GM23338 (cell line): ENCODE data around the gene KRT31. TPM values are rescaled to one million over a fixed set of nuclear protein-coding genes. Genes with fewer than 3 reads are reported as not detected.

Experiments
- ATAC-seq: fragments of 200-7000 bp; cut with Tn5 transposase; 3 replicates; pipeline ENCODE4 v1.9.1; 2020
- DNase-seq: peaks from one replicate; pipeline ENCODE4 v3.0.0-alpha.2; 2015; ENCODE audit warnings: low spot score
- H2AFZ ChIP-seq: fragments of 200-600 bp; sonication (generic); 2 replicates; pipeline ENCODE4 v1.8.0; 2016; ENCODE audit warnings: antibody characterized with exemption, mild to moderate bottlenecking, moderate library complexity
- H3F3A ChIP-seq: fragments of 200-600 bp; sonication (generic); replicated peaks from 2 replicates; pipeline ENCODE4 v1.8.0; 2017; ENCODE audit warnings: antibody characterized with exemption, mixed run types, low read depth
- H3K27ac ChIP-seq: fragments of 200-600 bp; sonication (generic); 2 replicates; pipeline ENCODE4 v1.6.1; 2016; ENCODE audit warnings: low read depth
- H3K27me3 ChIP-seq: fragments of 200-600 bp; sonication (generic); 2 replicates; pipeline ENCODE4 v1.8.0; 2016; ENCODE audit warnings: mild to moderate bottlenecking, mixed run types, moderate library complexity; ENCODE audit not compliant: insufficient read depth
- H3K36me3 ChIP-seq: fragments of 200-600 bp; sonication (generic); 2 replicates; pipeline ENCODE4 v1.8.0; 2016; ENCODE audit warnings: mild to moderate bottlenecking; ENCODE audit not compliant: insufficient read depth
- H3K4me1 ChIP-seq: fragments of 200-600 bp; sonication (generic); 2 replicates; pipeline ENCODE4 v1.8.0; 2016; ENCODE audit warnings: mild to moderate bottlenecking, moderate library complexity; ENCODE audit not compliant: insufficient read depth
- H3K4me2 ChIP-seq: fragments of 200-600 bp; sonication (generic); 2 replicates; pipeline ENCODE4 v1.7.1; 2017; ENCODE audit warnings: mixed run types
- H3K4me3 ChIP-seq: fragments of 200-600 bp; sonication (generic); 2 replicates; pipeline ENCODE4 v1.6.1; 2016; ENCODE audit warnings: mixed run types
- H3K79me2 ChIP-seq: fragments of 200-600 bp; sonication (generic); replicated peaks from 2 replicates; pipeline ENCODE4 v1.8.0; 2017; ENCODE audit warnings: mild to moderate bottlenecking; ENCODE audit not compliant: insufficient read depth
- H3K9me2 ChIP-seq: fragments of 200-600 bp; sonication (generic); 2 replicates; pipeline ENCODE4 v1.8.0; 2017; ENCODE audit not compliant: insufficient read depth
- H4K20me1 ChIP-seq: fragments of 200-600 bp; sonication (generic); replicated peaks from 2 replicates; pipeline ENCODE4 v1.8.0; 2017; ENCODE audit warnings: mild to moderate bottlenecking; ENCODE audit not compliant: insufficient read depth
- H3K27ac Mint-ChIP-seq: 2 replicates; pipeline ENCODE4 v1.8.0; 2020; ENCODE audit warnings: inconsistent platforms, mild to moderate bottlenecking, moderate library complexity, mixed read lengths
- H3K27me3 Mint-ChIP-seq: 3 replicates; pipeline ENCODE4 v1.8.0; 2022; ENCODE audit warnings: low read depth, mild to moderate bottlenecking, moderate library complexity, mixed read lengths, inconsistent platforms; ENCODE audit not compliant: insufficient read depth, poor library complexity
- H3K36me3 Mint-ChIP-seq: 3 replicates; pipeline ENCODE4 v1.8.0; 2021; ENCODE audit warnings: low read depth, mild to moderate bottlenecking, inconsistent platforms, moderate library complexity, mixed read lengths
- H3K4me1 Mint-ChIP-seq: 3 replicates; pipeline ENCODE4 v1.8.0; 2020; ENCODE audit warnings: mild to moderate bottlenecking, inconsistent platforms, mixed read lengths
- H3K4me3 Mint-ChIP-seq: 3 replicates; pipeline ENCODE4 v1.8.0; 2021; ENCODE audit warnings: moderate library complexity, mild to moderate bottlenecking, inconsistent platforms, mixed read lengths
- H3K9me3 Mint-ChIP-seq: 3 replicates; pipeline ENCODE4 v1.8.0; 2020; ENCODE audit warnings: moderate library complexity, mild to moderate bottlenecking, inconsistent platforms, mixed read lengths
- CREB1 ChIP-seq: fragments of 250-450 bp; sonication (Bioruptor Pico); IDR thresholded peaks from 2 replicates; pipeline ENCODE4 v1.5.0; 2020; ENCODE audit warnings: low read depth, mild to moderate bottlenecking, moderate library complexity
- EZH2 ChIP-seq: fragments of 200-600 bp; sonication (generic); IDR thresholded peaks from one replicate; pipeline ENCODE4 v1.8.0; 2017; ENCODE audit warnings: antibody characterized with exemption, mild to moderate bottlenecking, low read depth; ENCODE audit not compliant: unreplicated experiment
- EZH2phosphoT487 ChIP-seq: fragments of 200-600 bp; sonication (generic); IDR thresholded peaks from one replicate; pipeline ENCODE4 v1.8.1; 2018; ENCODE audit warnings: antibody characterized with exemption; ENCODE audit not compliant: unreplicated experiment
- JUNB ChIP-seq: IDR thresholded peaks from one replicate; pipeline ENCODE4 v1.6.1; 2016; ENCODE audit warnings: antibody characterized with exemption; ENCODE audit not compliant: unreplicated experiment
- NANOG ChIP-seq: IDR thresholded peaks from 2 replicates; pipeline ENCODE4 v1.6.1; 2016; ENCODE audit warnings: antibody characterized with exemption, borderline replicate concordance
- POLR2AphosphoS5 ChIP-seq: IDR thresholded peaks from 2 replicates; pipeline ENCODE4 v1.6.1; 2016; ENCODE audit warnings: antibody characterized with exemption, low read depth
- STAT1 ChIP-seq: IDR thresholded peaks from one replicate; pipeline ENCODE4 v1.6.1; 2016; ENCODE audit warnings: antibody characterized with exemption; ENCODE audit not compliant: unreplicated experiment
- ZNF114 ChIP-seq: fragments of 250-450 bp; sonication (Bioruptor Pico); IDR thresholded peaks from 2 replicates; pipeline ENCODE4 v1.5.0; 2020; ENCODE audit warnings: mild to moderate bottlenecking, moderate library complexity
- ZNF331 ChIP-seq: fragments of 250-450 bp; sonication (Bioruptor Pico); IDR thresholded peaks from 2 replicates; pipeline ENCODE4 v1.5.0; 2020; ENCODE audit warnings: low read depth, mild to moderate bottlenecking, moderate library complexity
- ZNF462 ChIP-seq: fragments of 250-450 bp; sonication (Bioruptor Pico); IDR thresholded peaks from 2 replicates; pipeline ENCODE4 v1.5.0; 2020; ENCODE audit warnings: mild to moderate bottlenecking, moderate library complexity
- polyA plus RNA-seq: library from polyadenylated mRNA; unstranded; fragments of >200 nt; fragmentation: Nextera tagmentation; extraction: Ambion mirVana; gene quantifications from 2 replicates; pipeline ENCODE4 v1.2.1, GENCODE V29; 2016
- total RNA-seq: library from RNA; depleted of rRNA; stranded (reverse); fragments of >200 nt; shearing (Covaris generic); gene quantifications from 2 replicates; pipeline ENCODE4 v1.2.3, GENCODE V29; 2014
- TF ChIP-seq, protein P1 (sequence below): IDR thresholded peaks from one replicate; pipeline ENCODE4 v1.6.1; 2018; ENCODE audit warnings: antibody characterized with exemption; ENCODE audit not compliant: unreplicated experiment
- TF ChIP-seq, protein P2 (sequence below), 2 experiments: fragments of 200-600 bp in 1 of 2; sonication (generic) in 1 of 2; conservative IDR thresholded peaks; 2 replicates each; pipeline versions ENCODE4 v1.5.1 to v1.6.1; 2016 to 2017; ENCODE audit warnings: antibody characterized with exemption in 2 of 2, low read depth in 2 of 2, mild to moderate bottlenecking in 2 of 2, moderate library complexity in 1 of 2
- TF ChIP-seq, protein P3 (sequence below): IDR thresholded peaks from 2 replicates; pipeline ENCODE4 v1.6.1; 2016; ENCODE audit warnings: antibody characterized with exemption

KRT31 gene
- total and polyA plus RNA-seq, 2 experiments from 2014 or later, result not detected

DNA sequence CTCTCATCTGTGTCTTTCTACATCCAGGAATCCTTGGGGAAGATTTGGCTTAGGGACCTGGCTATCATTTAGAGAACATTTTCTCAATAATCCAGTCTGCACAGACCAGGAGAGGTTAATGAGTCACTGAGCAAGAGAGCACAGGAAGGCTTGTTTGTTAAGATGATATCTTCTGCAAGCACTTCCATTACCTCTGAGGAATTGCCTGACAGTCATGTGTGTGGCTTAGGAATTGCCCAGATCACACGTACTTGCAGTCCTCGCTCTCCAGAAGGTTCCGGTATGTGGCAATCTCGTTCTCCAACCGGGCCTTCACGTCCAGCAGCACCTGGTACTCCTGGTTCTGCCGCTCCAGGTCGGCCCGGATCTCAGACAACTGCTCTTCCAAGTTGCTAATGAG lies 23.7 kb upstream of the KRT31 start:
- Mint-ChIP-seq H3K27ac (no peak overlapping the region), H3K36me3 (no peaks in the 10 kb centered on the region), H3K4me1 (peaks cover 8% of the 10 kb centered on the region), H3K27me3 (peaks cover 1% of the 10 kb centered on the region), H3K4me3 (no peak overlapping the region), H3K9me3 (no peaks in the 10 kb centered on the region)
- TF ChIP-seq ZNF462 (CRISPR knock-in tag) (no peak), ZNF114 (CRISPR knock-in tag) (no peak), STAT1 (no peak), EZH2phosphoT487 (no peak), EZH2 (no peak), ZNF331 (CRISPR knock-in tag) (no peak), NANOG (no peak), CREB1 (CRISPR knock-in tag) (no peak), POLR2AphosphoS5 (no peak), JUNB (no peak)
- TF ChIP-seq, protein P1, sequence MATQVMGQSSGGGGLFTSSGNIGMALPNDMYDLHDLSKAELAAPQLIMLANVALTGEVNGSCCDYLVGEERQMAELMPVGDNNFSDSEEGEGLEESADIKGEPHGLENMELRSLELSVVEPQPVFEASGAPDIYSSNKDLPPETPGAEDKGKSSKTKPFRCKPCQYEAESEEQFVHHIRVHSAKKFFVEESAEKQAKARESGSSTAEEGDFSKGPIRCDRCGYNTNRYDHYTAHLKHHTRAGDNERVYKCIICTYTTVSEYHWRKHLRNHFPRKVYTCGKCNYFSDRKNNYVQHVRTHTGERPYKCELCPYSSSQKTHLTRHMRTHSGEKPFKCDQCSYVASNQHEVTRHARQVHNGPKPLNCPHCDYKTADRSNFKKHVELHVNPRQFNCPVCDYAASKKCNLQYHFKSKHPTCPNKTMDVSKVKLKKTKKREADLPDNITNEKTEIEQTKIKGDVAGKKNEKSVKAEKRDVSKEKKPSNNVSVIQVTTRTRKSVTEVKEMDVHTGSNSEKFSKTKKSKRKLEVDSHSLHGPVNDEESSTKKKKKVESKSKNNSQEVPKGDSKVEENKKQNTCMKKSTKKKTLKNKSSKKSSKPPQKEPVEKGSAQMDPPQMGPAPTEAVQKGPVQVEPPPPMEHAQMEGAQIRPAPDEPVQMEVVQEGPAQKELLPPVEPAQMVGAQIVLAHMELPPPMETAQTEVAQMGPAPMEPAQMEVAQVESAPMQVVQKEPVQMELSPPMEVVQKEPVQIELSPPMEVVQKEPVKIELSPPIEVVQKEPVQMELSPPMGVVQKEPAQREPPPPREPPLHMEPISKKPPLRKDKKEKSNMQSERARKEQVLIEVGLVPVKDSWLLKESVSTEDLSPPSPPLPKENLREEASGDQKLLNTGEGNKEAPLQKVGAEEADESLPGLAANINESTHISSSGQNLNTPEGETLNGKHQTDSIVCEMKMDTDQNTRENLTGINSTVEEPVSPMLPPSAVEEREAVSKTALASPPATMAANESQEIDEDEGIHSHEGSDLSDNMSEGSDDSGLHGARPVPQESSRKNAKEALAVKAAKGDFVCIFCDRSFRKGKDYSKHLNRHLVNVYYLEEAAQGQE, result no peak
- TF ChIP-seq, protein P2, sequence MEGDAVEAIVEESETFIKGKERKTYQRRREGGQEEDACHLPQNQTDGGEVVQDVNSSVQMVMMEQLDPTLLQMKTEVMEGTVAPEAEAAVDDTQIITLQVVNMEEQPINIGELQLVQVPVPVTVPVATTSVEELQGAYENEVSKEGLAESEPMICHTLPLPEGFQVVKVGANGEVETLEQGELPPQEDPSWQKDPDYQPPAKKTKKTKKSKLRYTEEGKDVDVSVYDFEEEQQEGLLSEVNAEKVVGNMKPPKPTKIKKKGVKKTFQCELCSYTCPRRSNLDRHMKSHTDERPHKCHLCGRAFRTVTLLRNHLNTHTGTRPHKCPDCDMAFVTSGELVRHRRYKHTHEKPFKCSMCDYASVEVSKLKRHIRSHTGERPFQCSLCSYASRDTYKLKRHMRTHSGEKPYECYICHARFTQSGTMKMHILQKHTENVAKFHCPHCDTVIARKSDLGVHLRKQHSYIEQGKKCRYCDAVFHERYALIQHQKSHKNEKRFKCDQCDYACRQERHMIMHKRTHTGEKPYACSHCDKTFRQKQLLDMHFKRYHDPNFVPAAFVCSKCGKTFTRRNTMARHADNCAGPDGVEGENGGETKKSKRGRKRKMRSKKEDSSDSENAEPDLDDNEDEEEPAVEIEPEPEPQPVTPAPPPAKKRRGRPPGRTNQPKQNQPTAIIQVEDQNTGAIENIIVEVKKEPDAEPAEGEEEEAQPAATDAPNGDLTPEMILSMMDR (conservative IDR thresholded peaks at IDR 0.05; ENCODE audit: low read depth in 2 of 2), result no peak
- TF ChIP-seq, protein P3, sequence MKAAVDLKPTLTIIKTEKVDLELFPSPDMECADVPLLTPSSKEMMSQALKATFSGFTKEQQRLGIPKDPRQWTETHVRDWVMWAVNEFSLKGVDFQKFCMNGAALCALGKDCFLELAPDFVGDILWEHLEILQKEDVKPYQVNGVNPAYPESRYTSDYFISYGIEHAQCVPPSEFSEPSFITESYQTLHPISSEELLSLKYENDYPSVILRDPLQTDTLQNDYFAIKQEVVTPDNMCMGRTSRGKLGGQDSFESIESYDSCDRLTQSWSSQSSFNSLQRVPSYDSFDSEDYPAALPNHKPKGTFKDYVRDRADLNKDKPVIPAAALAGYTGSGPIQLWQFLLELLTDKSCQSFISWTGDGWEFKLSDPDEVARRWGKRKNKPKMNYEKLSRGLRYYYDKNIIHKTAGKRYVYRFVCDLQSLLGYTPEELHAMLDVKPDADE, result no peak
- Histone ChIP-seq H3K4me2 (no peak overlapping the region), H3K9me2 (peaks cover 4% of the 10 kb centered on the region; the same call in 1 of the 2 replicates), H4K20me1 (no peaks in the 10 kb centered on the region), H3F3A (no peaks in the 10 kb centered on the region), H3K27me3 (no peaks in the 10 kb centered on the region), H3K4me3 (no peak overlapping the region), H2AFZ (no peak overlapping the region), H3K4me1 (no peaks in the 10 kb centered on the region), H3K79me2 (no peaks in the 10 kb centered on the region), H3K36me3 (no peaks in the 10 kb centered on the region), H3K27ac (no peak overlapping the region)
- no peak for DNase-seq
- ATAC-seq, result no peak
